Measurements from ENCODE around the gene ARVCF. TPM values are rescaled to one million over a fixed set of nuclear protein-coding genes. Genes with fewer than 3 reads are reported as not detected.
A peak's percentile ranks its signal among the peaks of the same experiment; 100 is the strongest.

ARVCF gene
- 4.5 and 6.1 TPM in 2 replicates for total RNA-seq

GRCh38 chr22:20016734-20017621 lies at the start of gene ARVCF:
ARVCF (minus strand) TSS chr22:20016823; CDS start chr22:19990794, 26,029 bp downstream.

GRCh38 chr22:20020533-20021195 lies 4.0 kb upstream of the ARVCF start, which contains the start of gene TANGO2:
TANGO2 (plus strand) TSS chr22:20021110; CDS start chr22:20036799, 15,689 bp downstream.

GRCh38 chr22:19941365-19942082 lies 75.1 kb downstream of the ARVCF start, which contains the start of the genes COMT and TXNRD2:
COMT (plus strand) TSS chr22:19941772; CDS start chr22:19962527, 20,755 bp downstream.
TXNRD2 (minus strand) TSS chr22:19941818; CDS start chr22:19941803, 15 bp downstream.

Small RNAs within 50 kb of the gene (small RNA-seq; reads per million reads assigned to genes)
- 102 reads per million, percentile 98 among the genes with 10 or more reads in this experiment for gene MIR185

Other genes starting within 250 kb of the ARVCF start
- gene GNB1L, start 161.9 kb downstream of the ARVCF start, total RNA-seq, result 7.1 and 10.1 TPM in 2 replicates
- 38.8 and 40.0 TPM in 2 replicates for gene RTL10, start 161.9 kb downstream of the ARVCF start, total RNA-seq
- 203 and 254 TPM in 2 replicates for gene COMT, start 75.1 kb downstream of the ARVCF start, total RNA-seq
- 19.6 and 27.0 TPM in 2 replicates for gene TXNRD2, start 75.0 kb downstream of the ARVCF start, total RNA-seq
- 59.6 and 69.5 TPM in 2 replicates for gene TANGO2, start 4.3 kb upstream of the ARVCF start, total RNA-seq
- gene DGCR8, start 63.4 kb upstream of the ARVCF start, total RNA-seq, result 25.9 and 39.1 TPM in 2 replicates
- 51.8 and 55.4 TPM in 2 replicates for gene RANBP1, start 99.3 kb upstream of the ARVCF start, total RNA-seq
- gene TRMT2A, start 100.4 kb upstream of the ARVCF start, total RNA-seq, result 48.8 and 53.1 TPM in 2 replicates
- gene ZDHHC8, start 115.0 kb upstream of the ARVCF start, total RNA-seq, result 18.5 and 21.1 TPM in 2 replicates
- gene CCDC188, start 134.2 kb upstream of the ARVCF start, total RNA-seq, result 1.5 and 1.6 TPM in 2 replicates